Activated CD8-positive, alpha-beta T cell treated with anti-CD3 and anti-CD28 coated beads for 36 hours (primary cell): Measurements from ENCODE around the gene PAEP. TPM values are rescaled to one million over a fixed set of nuclear protein-coding genes. Genes with fewer than 3 reads are reported as not detected.

ENCODE experiments used
- ATAC-seq: fragments of 200-7000 bp; cut with Tn5 transposase; one replicate; pipeline ENCODE4 v1.10.0; 2021; ENCODE audit warnings: mild to moderate bottlenecking, moderate library complexity
- CTCF ChIA-PET: fragments of 350-600 bp; sonication (Branson Sonifier 250); formaldehyde crosslinking; loops from one replicate; lab custom pipeline; 2021; ENCODE audit warnings: antibody characterized with exemption; lab: Charles Lee
- POLR2A ChIA-PET: fragments of 350-600 bp; sonication (Branson Sonifier 250); formaldehyde crosslinking; loops from one replicate; lab custom pipeline; 2021; ENCODE audit warnings: antibody characterized with exemption; lab: Charles Lee
- DNase-seq: peaks from one replicate; pipeline ENCODE4 v3.0.0-alpha.2; 2020
- H3K27ac Mint-ChIP-seq: one replicate; pipeline ENCODE4 v1.8.0; 2021; ENCODE audit warnings: mild to moderate bottlenecking, mixed read lengths
- H3K27me3 Mint-ChIP-seq: one replicate; pipeline ENCODE4 v1.8.0; 2021; ENCODE audit warnings: mixed read lengths
- H3K36me3 Mint-ChIP-seq: one replicate; pipeline ENCODE4 v1.8.0; 2021; ENCODE audit warnings: low read depth, mixed read lengths
- H3K4me1 Mint-ChIP-seq: one replicate; pipeline ENCODE4 v1.8.0; 2021; ENCODE audit warnings: low read depth, mixed read lengths
- H3K4me3 Mint-ChIP-seq: one replicate; pipeline ENCODE4 v1.8.0; 2021; ENCODE audit warnings: mild to moderate bottlenecking, moderate library complexity, mixed read lengths
- H3K9me3 Mint-ChIP-seq: one replicate; pipeline ENCODE4 v1.8.0; 2021; ENCODE audit warnings: mixed read lengths
- CTCF ChIP-seq: fragments of 200-600 bp; IDR thresholded peaks from one replicate; pipeline ENCODE4 v1.8.0; 2022; ENCODE audit warnings: antibody characterized with exemption, mild to moderate bottlenecking
- intact Hi-C: fragments of 100-400 bp; cut with micrococcal nuclease; formaldehyde crosslinking; loops from one replicate; pipeline ENCODE4 v1.10.0; 2022
- total RNA-seq, 2 experiments: library from RNA; stranded (reverse); gene quantifications; one replicate each; pipeline ENCODE4 v1.2.3, GENCODE V29; 2021

The PAEP gene
- total RNA-seq, 2 experiments from 2014 or later: not detected

GRCh38 chr9:135554718-135555117, 6.8 kb upstream of the PAEP start:
- TF ChIP-seq CTCF: no peak
- Mint-ChIP-seq H3K27ac (no peak overlapping the region), H3K27me3 (peaks cover 6% of the 10 kb centered on the region), H3K4me1 (no peaks in the 10 kb centered on the region), H3K36me3 (no peaks in the 10 kb centered on the region), H3K9me3 (no peaks in the 10 kb centered on the region), H3K4me3 (no peak overlapping the region)
- CTCF ChIA-PET: no interaction called here
- DNase-seq: no peak
- intact Hi-C loops: no loop called here
- POLR2A ChIA-PET: no interaction called here
- no peak for ATAC-seq

GRCh38 chr9:135555203-135555602, 6.4 kb upstream of the PAEP start:
- no peak for ATAC-seq
- intact Hi-C loops: no loop called here
- Mint-ChIP-seq H3K9me3 (no peaks in the 10 kb centered on the region), H3K36me3 (no peaks in the 10 kb centered on the region), H3K4me1 (no peaks in the 10 kb centered on the region), H3K27me3 (peaks cover 6% of the 10 kb centered on the region), H3K27ac (no peak overlapping the region), H3K4me3 (no peak overlapping the region)
- POLR2A ChIA-PET: no interaction called here
- DNase-seq: no peak
- TF ChIP-seq CTCF: no peak
- CTCF ChIA-PET: no interaction called here

GRCh38 chr9:135555910-135556309, 5.6 kb upstream of the PAEP start:
- H3K4me3 Mint-ChIP-seq: no peak overlapping the region
- ChIA-PET CTCF (no interaction called here), POLR2A (no interaction called here)
- H3K36me3 Mint-ChIP-seq: no peaks in the 10 kb centered on the region
- ATAC-seq: no peak
- DNase-seq: no peak
- no peaks in the 10 kb centered on the region for H3K9me3 Mint-ChIP-seq
- peaks cover 9% of the 10 kb centered on the region for H3K27me3 Mint-ChIP-seq
- no peak overlapping the region for H3K27ac Mint-ChIP-seq
- TF ChIP-seq CTCF: no peak
- no peaks in the 10 kb centered on the region for H3K4me1 Mint-ChIP-seq
- intact Hi-C loops: no loop called here

- TF ChIP-seq CTCF: no peak
Measured at GRCh38 chr9:135559606-135560005, 1.9 kb upstream of the PAEP start.

GRCh38 chr9:135562235-135562745, 734 bp downstream of the PAEP start:
- H3K27ac Mint-ChIP-seq: no peak overlapping the region
- no peaks in the 10 kb centered on the region for H3K4me1 Mint-ChIP-seq
- no peak for TF ChIP-seq CTCF
- ATAC-seq (no peak), DNase-seq (no peak)
- peaks cover 9% of the 10 kb centered on the region for H3K27me3 Mint-ChIP-seq
- H3K4me3 Mint-ChIP-seq: no peak overlapping the region
- POLR2A ChIA-PET: no interaction called here
- H3K9me3 Mint-ChIP-seq: no peaks in the 10 kb centered on the region
- H3K36me3 Mint-ChIP-seq: no peaks in the 10 kb centered on the region
- intact Hi-C loops: no loop called here
- CTCF ChIA-PET: no interaction called here

More at GRCh38 chr9:135559606-135560005, 1.9 kb upstream of the PAEP start:
- no peak overlapping the region for H3K27ac Mint-ChIP-seq
- ChIA-PET POLR2A (no interaction called here), CTCF (no interaction called here)
- H3K36me3 Mint-ChIP-seq: no peaks in the 10 kb centered on the region
- no peak overlapping the region for H3K4me3 Mint-ChIP-seq
- H3K9me3 Mint-ChIP-seq: no peaks in the 10 kb centered on the region
- DNase-seq (no peak), ATAC-seq (no peak)
- no peaks in the 10 kb centered on the region for H3K4me1 Mint-ChIP-seq
- intact Hi-C loops: no loop called here
- peaks cover 9% of the 10 kb centered on the region for H3K27me3 Mint-ChIP-seq
